Ureter (tissue), 1 donor: ENCODE data around the gene PFKFB1. TPM values are rescaled to one million over a fixed set of nuclear protein-coding genes. Genes with fewer than 3 reads are reported as not detected.

Experiments
- DNase-seq: peaks from one replicate; pipeline ENCODE4 v3.0.0-alpha.2; 2020; ENCODE audit warnings: low spot score
- total RNA-seq: library from RNA; stranded (reverse); gene quantifications from one replicate; pipeline ENCODE4 v1.2.4, GENCODE V29; 2023
- donor health status: DM: yes; HTN: yes; CAD: no.

The PFKFB1 gene
- 0.89 TPM for total RNA-seq

GRCh38 chrX:54994099-54994498 is at the start of gene PFKFB1:
Gene PFKFB1 (minus strand): TSS chrX:54994188. CDS start chrX:54994007, 181 bp downstream.
- DNase-seq: no peak

- DNase-seq: no peak
Measured at GRCh38 chrX:55041514-55041913, 47.5 kb upstream of the PFKFB1 start.

GRCh38 chrX:55039471-55039870 is 45.5 kb upstream of the PFKFB1 start:
- DNase-seq: no peak

DNA sequence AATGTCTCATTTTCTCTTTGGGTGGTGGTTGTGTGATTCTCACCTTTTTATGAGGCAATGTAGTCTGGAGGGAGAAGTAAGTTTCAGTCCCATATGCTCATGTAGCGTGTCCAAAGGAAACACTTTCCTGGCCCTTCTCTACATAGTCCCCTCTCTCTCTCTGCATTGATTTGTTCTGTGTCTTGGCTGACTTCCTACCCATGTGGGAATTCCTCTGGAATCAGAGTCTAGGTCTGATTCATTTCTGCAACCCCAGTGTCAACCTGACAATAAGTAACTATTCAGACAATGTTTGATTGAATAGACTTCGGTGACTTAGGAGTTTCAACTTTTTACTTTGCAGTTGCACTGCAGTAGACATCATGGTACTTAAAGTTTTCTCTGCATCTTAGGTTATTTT is 39.4 kb upstream of the PFKFB1 start:
- no peak for DNase-seq

GRCh38 chrX:55030271-55031205 is 36.5 kb upstream of the PFKFB1 start, which contains the start of gene ALAS2:
Gene ALAS2 (minus strand): TSS chrX:55030977. CDS start chrX:55026000, 4,977 bp downstream.
- DNase-seq: no peak

- DNase-seq: no peak
Measured at GRCh38 chrX:55029291-55029690, 35.3 kb upstream of the PFKFB1 start.

DNA sequence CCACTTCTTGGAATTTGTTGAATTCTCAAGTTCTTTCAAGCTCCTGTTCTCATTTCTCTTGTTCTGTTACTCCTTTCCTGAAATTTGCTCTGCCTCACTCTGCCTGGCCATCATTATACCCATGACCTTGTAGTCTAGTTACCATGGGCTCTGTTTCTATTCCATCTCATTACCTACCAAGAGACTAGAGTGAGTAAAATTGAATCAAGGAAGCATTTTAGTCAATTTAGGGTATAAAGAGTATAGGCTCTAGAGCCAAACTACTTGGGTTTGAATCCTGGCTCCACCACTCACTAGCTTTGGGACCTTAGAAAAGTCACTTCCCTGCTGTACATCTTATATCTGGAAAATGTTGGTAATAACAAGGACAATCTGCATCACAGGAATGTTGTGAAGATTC is 34.6 kb upstream of the PFKFB1 start:
- DNase-seq: no peak

DNA sequence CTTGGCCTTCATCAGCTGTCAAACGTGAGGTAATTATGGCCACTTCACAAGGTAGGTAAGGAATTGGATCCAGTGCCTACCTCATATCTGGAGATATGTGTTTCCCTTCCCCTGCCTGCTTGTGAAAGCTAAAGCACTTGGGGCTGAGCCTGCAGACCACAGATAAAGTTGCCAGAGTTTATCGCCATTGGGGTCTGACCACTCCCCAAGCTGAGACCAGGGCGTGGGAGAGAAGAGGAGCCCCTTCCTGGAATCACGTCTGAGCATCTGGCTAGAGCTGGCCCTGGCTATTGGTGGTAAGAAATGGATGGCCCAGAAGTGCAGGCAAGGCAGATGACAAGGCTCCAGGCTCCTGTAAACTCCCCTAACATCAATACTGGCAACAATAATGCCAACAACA is 34.1 kb upstream of the PFKFB1 start:
- no peak for DNase-seq

GRCh38 chrX:55026840-55027239 is 32.9 kb upstream of the PFKFB1 start:
- no peak for DNase-seq

DNA sequence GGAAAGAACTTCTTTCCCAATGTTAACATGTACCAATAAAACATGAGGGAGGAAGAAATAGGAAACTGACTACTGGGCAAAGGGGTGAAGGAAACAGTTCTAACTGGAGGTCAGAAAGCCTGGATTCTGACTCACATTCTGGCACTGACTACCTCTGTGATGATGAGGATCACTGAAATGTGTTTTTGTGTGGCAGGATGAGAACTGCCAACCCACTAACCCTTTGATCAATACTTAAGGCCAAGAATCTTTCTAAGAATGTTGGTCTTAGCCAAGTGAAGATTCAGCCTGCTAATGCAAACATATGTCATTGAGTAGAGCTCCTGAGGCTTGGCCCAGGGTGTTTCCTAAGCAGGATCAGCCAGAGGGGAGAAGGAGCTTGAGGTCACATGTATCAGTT is 32.2 kb upstream of the PFKFB1 start:
- no peak for DNase-seq

DNA sequence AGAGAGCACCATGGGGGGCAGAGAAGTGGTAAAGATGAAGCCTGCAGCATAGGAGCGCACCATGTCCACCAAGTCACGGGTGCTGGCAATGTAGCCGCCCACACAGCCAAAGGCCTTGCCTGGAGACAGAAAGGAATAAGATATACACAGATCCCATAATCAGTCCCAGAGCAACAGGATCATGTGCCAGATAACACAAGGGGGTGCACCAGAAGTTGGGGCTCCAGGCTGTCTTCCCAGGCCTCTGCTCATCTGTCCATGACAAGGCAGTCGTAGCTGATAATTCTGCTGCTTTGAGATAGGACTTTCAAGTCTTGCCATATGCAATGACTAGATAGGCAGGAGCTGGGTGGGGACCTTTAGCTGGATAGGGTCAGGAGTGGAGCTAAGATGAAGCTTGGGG is 20.9 kb upstream of the PFKFB1 start:
- DNase-seq: no peak

DNA sequence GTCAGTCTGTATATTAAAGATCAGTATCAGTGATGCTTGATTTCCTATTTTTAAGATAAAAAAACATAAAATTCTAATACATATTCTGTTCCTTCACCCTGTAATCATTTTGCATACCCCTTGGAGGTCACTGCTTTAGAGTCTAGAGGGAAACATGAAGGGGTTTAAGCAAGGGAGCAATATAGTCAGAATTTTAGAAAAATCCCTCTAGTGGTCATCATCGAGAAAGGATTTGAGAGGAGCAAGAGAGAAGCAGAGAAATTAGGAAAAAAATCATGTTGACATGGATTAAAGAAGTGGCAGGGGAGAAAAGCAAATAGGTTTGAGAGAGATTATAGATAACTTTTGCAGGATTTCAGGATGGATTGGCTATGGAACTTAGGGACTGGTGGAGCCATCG is 17.3 kb upstream of the PFKFB1 start:
- DNase-seq: no peak

DNA sequence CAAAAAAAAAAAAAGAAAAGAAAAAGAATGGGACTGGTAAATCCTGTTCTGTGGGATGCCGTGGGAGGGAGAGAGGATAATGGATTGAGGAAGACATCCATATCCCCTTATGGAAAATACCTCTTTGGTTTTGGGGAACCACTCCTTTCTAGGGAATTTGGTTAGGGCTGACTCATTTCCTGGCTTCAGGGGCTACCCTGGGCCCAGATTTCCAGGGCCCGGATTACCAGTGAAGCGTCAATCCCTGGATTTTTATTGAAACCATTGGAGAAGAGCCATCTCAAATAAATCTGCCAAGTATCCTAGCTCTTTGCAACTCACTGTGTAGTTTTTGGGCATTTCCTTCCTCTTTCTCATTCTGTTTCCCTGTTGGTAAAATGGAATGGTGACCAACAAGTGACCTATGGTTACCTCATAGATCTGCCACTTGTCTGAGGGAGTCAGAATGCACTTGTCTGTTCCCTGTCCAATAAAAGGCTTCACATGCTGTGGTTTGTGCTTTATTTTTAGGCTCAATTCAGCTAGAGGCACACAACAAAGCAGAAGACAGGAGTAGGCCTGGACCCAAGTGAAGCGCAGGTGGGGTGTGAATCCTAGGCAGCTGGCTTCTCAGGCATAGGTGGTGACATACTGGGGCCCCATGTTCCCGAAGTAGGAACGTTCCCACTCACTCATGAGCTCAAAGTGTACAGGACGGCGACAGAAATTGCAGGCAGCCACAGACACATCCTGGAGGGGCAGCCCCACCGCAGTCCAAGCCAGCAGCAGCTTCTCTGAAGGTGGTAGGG is 14.8 kb upstream of the PFKFB1 start:
- no peak for DNase-seq

GRCh38 chrX:55007656-55008055 is 13.7 kb upstream of the PFKFB1 start:
- no peak for DNase-seq

DNA sequence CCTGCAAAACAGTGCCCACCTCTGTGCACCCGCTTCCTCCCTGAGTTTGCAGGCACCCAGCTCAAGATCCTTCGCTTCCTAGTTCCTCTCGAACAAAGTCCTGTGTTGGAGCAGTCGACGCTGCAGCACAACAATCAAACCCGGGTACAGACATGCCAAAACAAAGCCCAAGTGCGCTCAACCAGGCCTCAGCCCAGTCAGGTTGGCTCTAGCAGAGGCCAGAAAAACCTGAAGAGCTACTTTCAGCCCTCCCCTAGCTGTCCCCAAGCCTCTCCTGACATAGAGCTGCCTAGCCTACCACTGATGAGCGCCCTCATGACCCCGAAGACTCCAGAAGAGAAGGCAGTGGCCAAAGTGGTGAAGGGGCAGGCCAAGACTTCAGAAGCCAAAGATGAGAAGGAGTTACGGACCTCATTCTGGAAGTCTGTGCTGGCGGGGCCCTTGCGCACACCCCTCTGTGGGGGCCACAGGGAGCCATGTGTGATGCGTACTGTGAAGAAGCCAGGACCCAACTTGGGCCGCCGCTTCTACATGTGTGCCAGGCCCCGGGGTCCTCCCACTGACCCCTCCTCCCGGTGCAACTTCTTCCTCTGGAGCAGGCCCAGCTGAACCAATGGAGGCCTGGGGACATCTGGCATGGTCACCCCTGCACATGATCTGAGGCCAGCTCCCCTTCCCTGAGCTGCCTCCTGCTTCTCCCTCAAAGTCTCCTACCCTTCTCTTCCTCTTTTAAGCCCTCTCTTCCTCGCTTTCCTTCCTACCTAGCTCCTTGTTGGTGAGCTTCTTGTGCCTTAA is 13.0 kb upstream of the PFKFB1 start:
- DNase-seq: peak; percentile 50

DNA sequence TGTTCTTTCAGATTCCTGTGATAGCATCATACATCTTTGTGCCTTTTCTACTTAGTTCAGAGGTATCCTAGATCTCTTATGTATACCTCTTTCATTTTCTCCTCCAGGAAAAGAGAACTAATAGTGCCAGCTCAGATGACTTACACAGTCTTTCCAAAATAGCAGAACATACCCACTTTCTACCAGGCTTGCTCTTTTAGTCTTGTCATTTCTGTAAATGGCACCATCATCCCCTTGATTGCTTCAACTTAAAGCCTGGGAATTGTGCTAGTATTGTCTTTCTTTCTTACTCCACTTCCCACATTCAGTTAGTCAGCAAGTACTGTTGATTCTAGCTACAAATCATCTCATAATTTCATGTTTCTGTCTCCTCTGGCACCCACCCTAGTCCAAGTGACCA is 11.3 kb upstream of the PFKFB1 start:
- DNase-seq: no peak

- DNase-seq: no peak
Measured at GRCh38 chrX:55004231-55004630, 10.2 kb upstream of the PFKFB1 start.

- DNase-seq: peak; percentile 91
Measured at GRCh38 chrX:54999717-55000598, 6.0 kb upstream of the PFKFB1 start, which contains the start of gene APEX2. Gene APEX2 (plus strand): TSS chrX:55000363. CDS start chrX:55000423, 60 bp downstream.

DNA sequence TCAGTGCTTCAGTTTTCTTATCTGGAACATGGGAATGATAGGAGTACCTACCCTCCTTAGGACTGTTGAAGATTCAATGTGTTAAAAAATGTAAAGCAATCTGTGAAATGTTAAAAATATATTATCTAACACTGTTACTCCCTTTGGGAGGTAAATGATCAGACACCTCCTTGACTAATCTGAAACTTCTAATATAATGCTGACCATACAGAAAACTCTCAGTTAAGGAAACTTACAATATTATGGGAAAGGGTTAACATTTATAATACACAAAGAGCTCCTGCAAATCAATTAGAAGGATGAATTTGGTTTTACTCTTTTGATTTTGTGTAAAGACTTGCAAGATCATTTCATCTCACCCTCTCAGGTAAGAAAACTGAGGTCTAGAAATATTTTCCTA is 1.6 kb upstream of the PFKFB1 start:
- DNase-seq: no peak

GRCh38 chrX:54994668-54995351 is 822 bp upstream of the PFKFB1 start:
- no peak for DNase-seq
